DMS114 treated with DMSO at 0.1 percent for 48 hours (cell line): ENCODE measurements around the gene SORBS1.

ENCODE experiments used
- DNase-seq: peaks from one replicate; lab custom pipeline; 2025; ENCODE audit not compliant: unreplicated experiment; lab: John Stamatoyannopoulos, UW

The SORBS1 gene

DNA sequence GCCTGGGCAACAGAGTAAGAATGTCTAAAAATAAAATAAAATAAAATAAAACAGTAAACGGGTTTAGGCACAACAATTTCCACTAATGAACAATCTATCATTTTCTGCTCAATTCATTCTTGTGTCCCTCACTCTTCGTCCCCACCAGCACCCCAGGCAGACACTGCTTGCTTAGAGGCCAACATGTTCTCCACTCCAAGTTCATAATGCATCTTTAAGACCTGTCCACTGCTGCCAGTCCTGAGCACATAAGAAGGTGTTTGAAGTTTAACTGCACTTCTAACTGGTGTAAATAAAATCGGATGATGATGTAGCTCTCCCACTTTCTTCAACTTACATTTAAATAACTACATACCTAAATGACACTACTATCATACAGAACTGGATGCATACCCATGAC lies 283.6 kb downstream of the SORBS1 start:
- no peak for DNase-seq

DNA sequence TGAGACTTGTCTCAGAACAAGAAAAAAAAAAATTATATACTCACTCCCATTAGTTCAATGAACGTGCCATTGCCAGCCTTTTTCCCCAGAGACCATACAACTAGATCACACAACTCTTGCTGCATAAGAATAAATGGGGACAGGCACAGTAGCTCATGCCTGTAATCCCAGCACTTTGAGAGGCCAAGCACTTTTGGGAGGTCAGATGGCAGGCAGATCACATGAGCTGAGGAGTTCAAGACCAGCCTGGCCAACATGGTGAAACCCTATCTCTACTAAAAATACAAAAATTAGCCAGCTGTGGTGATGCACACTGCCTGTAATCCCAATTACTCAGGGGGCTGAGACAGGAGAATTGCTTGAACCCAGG lies 284.0 kb downstream of the SORBS1 start:
- DNase-seq, result no peak

- DNase-seq, result no peak
These were observed 284.6 kb downstream of the SORBS1 start for GRCh38 chr10:95276367-95277200.

DNA sequence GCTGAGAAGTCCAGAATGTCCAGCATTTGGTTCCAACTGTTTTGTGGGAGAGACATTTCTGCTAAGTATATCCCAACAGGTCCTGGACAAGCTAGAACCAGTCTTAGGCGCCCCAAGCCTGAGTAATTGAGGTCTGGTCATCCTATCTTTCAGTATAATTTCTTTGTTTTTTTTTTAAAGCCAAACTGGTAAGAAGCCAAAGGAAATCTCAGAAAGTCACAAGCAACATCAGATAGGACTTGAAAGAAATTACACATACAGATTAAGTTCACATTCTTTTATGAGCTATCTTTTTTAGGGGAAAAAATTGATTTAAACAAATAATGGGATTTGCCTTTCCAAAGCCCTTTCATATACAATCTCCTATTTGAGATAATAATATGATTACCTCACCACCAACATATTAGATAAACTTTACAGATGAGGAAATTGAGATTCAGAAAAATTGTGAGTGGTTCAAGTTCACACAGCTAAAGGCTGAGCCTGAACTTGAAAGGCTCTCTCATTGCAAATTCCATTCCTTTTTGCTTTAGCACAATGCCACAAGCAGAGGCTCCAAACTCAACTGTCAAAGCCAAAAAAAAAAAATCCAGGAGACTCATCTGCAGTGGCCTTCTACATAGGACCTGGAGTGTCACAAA lies 285.3 kb downstream of the SORBS1 start:
- no peak for DNase-seq

DNA sequence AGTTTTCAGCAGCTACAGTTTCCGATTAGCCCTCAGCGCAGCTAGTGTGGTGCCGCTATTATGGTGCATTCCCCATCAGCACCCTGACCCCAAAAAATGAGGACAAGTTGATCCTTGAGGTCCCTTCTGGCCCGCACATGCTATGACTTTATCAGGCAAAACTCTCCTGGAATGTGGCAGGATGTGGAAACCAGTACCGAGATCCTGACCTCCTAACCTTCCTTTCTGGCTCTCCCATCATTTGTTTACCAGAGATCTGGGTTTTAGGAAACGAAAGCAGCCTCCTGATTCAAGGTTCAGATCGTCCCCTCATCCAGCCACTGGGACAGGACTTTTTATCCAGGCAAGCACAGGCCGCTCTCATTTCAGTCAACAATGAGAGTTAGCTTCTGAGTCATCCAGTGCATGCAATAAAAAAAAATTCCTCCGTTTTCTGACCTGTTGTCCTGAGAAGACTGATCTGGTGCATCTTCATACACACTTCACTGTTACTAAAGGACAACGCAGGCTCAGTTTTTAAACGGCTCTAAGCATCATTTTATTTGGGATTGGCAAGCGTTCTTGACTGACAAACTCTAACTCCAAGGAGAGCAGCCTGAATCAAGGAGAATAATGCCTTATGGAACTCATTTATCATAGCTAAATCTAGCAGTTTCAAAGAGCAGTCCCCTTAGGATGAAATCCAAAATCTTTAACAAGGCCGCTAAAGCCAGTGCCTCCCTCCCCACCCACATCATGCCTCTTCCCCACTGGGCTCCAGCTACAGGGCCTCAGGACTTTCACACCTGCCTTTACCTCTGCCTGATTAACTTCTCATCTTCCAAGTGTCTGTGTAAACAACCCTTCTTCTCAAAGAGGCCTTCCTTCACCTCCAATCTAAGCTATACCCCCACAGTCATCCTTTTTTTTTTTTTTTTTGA lies 287.5 kb downstream of the SORBS1 start:
- no peak for DNase-seq

GRCh38 chr10:95268438-95268837 lies 292.7 kb downstream of the SORBS1 start:
- no peak for DNase-seq

DNA sequence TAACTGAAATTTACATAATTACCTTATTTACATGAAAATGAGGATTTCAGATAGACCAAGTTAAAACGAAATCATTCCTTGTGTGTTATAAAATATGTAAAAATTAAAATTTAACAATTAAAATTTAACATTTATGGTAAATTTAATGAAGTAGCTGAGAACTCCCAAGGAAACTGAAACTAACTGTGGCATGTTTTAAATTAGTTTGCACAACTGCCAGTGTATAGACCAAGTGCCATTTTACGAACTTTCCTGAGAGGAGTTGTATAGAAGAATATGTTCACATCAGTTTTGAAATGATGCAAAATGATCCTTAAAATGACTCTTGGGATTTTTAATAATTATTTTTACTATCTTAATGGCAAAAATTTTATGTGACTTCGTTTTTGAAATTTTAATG lies 293.9 kb downstream of the SORBS1 start:
- no peak for DNase-seq

- no peak for DNase-seq
These were observed 294.5 kb downstream of the SORBS1 start for GRCh38 chr10:95266674-95267095.

- no peak for DNase-seq
These were observed 295.6 kb downstream of the SORBS1 start for GRCh38 chr10:95265572-95265971.

GRCh38 chr10:95264227-95265051 lies 296.7 kb downstream of the SORBS1 start:
- no peak for DNase-seq

GRCh38 chr10:95263864-95264226 lies 297.3 kb downstream of the SORBS1 start:
- no peak for DNase-seq

- DNase-seq, result no peak
These were observed 298.2 kb downstream of the SORBS1 start for GRCh38 chr10:95262763-95263518.

DNA sequence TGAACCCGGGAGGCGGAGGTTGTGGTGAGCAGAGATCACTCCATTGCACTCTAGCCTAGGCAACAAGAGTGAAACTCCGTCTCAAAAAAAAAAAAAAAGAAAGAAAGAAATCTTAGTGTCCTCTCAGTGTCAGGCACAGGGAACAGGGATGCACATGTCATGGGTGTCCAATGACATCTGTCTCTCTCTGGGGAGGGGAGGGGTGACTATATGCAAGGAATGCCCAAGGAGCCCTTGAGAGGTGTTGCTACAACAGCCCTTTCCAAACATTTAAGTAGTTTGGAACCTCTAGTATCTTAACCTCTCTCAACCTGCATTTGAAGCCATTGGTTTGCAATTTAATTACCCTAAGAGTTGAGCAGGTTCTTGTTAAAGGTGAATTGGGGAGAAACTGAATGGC lies 299.2 kb downstream of the SORBS1 start:
- no peak for DNase-seq
